Stimulated activated CD8-positive, alpha-beta memory T cell treated with anti-CD3 and anti-CD28 coated beads, Interleukin-15, amount 100 ng/mL, for 1 hour (primary cell): Measurements from ENCODE around the gene CPSF7.
A peak's percentile ranks its signal among the peaks of the same experiment; 100 is the strongest.
"Not testable (repeated sequence)": the region's sequence is repeated elsewhere in the genome, so short reads cannot be mapped to it uniquely, and the experiment has no call there.

Source experiments
- DNase-seq: peaks from one replicate; pipeline ENCODE4 v3.0.0-alpha.2; 2020; ENCODE audit warnings: low read depth

CPSF7 gene

GRCh38 chr11:61384271-61385242 lies 45.2 kb downstream of the CPSF7 start:
- no peak for DNase-seq

- DNase-seq: not testable (repeated sequence)
Measured at GRCh38 chr11:61383859-61384258, 45.9 kb downstream of the CPSF7 start.

DNA sequence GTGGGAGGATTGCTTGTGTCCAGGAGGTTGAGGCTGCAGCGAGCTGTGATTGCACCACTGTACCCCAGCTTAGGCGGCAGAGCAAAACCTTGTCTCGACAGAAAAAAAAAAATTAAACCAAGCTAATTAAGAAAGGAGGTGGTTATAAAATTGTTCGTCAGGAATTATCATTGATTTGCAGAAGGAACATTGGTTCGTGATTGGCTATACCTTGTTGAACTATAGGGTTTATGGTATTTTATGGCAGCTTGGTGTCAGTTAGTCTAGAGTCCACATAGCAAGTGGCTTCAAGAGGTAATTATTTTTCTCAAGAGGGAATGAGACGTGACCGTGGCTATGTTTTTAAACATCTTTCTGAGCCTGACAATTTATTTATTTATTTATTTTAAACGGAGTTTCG lies 48.9 kb downstream of the CPSF7 start:
- no peak for DNase-seq

DNA sequence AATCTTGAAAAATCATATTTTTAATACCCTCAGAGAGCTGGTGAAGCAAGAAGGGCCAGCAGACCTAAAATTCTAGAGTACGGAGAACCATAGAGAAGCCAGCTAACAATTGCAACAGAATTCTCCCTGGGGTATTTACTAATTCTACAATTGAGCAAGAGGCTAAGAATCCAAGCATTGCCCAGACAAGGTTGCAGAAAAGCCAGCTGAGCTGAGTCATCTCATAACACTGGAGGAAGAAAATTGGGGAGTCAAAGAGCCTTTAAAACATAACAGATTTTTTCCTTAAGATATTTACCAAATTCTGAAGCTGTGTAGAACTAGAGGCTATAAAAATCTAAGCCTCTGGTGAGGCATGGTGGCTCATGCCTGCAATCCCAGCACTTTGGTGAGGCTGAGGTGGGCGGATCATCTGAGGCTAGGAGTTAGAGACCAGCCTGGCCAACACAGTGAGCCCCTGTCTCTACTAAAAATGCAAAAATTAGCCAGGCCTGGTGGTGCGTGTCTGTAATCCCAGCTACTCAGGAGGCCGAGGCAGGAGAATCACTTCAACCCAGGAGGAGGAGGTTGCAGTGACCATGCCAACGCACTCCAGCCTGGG lies 51.0 kb downstream of the CPSF7 start:
- no peak for DNase-seq

DNA sequence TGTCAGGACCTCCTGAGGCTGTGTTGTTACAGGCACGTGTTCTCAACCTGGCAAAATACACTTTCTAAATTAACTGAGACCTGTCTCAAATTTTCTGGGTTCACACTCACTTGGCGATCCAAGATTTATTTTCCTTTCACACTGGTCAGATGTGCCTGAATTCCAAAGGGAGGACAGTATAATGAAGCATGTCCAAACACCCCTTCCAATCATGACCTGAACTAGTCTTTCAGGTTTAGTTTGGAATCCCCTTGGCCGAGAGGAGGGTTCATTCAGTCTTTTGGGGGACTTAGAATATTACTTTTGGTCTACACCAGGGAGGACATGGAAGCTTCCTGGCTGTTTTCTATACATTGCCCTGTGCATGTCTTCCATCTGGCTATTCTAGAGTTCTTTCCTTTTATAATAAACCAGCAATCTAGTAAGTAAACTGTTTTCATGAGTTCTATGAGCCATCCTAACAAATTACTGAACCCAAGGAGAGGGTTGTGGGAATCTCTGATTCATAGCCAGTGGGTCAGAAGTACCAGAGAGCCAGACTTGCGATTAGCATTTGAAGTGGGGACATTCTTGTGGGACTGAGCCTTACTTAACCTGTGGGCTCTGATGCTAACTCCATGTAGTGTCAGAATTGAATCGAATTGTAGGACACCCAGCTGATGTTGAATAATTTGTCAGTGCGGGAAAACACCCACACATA lies 52.2 kb downstream of the CPSF7 start:
- DNase-seq: no peak

DNA sequence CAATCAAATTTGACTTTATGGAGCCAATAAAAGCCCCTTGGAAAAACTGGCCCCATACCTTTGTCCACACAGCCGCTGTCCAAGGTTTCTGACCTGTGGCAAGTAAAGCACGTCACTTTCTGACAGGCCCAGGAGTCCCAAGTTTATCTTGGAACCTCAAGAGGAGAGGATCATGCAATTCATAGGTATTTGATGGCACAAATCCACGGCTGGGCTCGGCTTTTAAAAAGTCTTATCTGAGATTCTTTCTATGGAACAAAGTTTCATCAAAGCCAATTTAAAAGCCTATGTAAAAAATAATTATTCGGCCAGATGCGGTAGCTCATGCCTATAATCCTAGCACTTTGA lies 54.0 kb downstream of the CPSF7 start:
- DNase-seq: no peak

GRCh38 chr11:61372659-61373420 lies 56.9 kb downstream of the CPSF7 start:
- no peak for DNase-seq

DNA sequence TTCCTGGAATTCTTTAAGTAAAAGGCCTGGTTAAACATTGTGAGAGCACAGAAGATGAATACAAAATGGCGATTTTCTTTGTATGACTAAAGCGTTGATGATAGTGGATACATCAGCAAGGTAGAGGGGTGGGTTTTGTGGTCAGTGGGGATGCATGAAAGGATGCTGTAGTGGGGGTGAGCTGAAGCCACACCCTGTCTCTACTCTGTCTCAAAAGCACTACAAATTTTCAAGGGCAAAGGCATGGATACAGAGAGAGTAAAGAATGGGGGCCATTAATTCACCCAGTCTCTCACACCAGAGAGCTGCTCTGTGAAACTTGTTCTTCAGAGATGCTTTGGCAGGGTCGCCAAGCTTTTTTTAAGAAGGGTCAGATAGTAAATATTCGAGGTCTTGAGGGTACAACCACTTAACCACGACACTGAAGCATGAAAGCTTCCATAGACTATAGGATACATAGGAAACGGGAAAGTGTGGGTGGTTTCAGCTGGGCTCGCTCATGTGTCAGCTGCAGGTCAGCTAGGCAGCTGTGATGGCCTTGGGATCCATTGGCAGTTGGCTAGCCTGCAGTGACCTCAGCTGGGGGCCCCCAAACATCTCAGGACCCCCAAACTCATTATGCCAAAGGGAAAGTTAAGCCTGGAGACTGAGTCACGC lies 59.3 kb downstream of the CPSF7 start:
- DNase-seq: no peak

DNA sequence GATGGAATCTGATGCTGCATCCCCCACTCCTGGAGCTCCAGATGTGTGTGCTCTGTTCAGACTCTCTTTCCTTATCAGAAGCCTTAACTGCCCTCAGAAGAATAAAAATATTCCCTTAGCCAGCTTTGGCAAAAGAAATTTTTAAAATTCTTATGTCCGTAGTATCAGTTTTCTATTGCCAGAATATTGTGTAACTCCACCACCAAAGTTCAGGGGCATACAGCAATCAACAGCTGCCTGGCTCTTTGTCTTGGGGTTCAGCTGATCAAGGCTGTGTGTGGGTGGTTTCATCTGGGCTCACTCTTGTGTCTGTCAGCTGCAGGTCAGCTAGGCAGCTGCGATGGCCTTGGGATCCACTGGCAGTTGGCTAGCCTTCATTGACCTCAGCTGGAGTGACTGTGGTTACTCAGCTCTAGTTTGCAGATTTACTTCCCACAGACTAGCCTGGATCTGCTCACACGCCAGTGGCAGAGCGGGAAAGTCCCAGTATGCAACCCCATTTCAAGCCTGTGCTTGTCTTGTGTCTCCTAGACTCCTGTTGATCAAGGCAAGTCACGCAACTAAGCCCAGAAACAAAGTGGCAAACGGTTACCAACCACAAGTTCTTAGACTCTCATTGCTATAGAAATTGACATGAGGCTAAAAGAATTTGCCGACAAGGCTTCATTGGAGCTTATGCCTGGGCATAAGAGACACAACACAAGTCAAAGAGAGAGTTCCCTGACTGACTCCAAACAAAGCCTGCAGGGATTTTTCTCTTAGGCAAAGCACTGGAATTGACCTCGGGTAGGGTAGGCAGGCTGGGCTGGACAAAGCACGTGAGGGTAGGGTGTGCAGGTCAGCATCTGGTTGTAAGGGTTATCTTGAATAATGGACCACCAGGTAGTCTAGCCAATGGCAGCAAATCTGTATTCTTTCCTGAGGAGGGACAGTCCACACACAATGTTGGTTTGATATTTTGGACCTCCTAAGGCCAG lies 60.1 kb downstream of the CPSF7 start:
- no peak for DNase-seq

DNA sequence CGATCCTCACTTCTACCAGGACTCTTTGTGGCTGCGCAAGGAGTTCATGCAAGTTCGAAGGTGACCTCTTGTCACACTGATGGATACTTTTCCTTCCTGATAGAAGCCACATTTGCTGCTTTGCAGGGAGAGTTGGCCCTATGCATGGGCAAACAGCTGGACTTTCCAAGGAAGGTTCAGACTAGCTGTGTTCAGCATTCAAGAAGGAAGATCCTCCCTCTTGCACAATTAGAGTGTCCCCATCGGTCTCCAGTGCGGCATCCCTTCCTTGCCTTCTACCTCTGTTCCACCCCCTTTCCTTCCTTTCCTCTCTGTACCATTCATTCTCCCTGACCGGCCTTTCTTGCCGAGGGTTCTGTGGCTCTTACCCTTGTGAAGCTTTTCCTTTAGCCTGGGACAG lies 61.1 kb downstream of the CPSF7 start:
- no peak for DNase-seq

- no peak for DNase-seq
Measured at GRCh38 chr11:61367406-61367805, 62.4 kb downstream of the CPSF7 start.

GRCh38 chr11:61364012-61364675 lies 65.6 kb downstream of the CPSF7 start:
- no peak for DNase-seq

GRCh38 chr11:61362542-61362875 lies 67.3 kb downstream of the CPSF7 start:
- no peak for DNase-seq

DNA sequence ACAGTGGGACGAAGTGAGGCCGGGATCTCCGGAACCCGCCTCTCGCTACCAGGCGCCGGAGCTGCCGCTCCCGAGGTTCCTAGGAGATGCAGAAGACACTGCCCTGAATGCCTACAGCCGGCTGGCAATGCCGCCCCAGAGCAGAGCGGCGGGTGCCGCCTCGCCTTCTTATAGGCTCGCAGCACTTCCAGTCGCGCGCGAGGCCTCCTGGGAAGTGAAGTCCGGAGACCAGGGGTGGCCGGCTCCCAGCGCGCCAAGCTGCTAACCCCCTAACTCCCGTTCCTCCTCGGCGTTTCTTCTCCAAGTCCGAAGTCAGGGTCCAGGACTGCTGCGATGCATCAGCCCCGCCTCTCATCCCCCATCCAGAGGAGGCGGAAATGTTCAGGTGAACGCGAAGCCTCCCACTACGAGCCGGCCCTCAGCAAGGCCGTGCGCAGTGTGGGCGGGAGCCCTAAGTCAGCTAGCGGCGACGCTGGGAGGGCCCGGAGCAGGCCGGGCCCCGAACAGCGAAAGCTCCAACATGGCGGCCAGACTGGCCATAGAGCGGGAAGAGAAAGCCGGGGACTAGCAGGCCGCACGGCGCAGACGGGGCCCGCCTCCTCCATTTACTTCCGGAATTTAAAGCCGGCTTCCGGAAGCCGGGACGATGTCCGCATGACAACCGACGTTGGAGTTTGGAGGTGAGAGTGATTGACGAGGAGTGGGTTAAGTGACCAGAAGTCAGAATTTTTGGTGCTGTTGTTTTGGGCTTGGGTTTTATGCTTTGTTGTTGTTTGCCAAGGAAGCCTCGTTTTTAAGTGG lies 67.8 kb downstream of the CPSF7 start, which contains the start of the genes CYB561A3 and TMEM138:
CYB561A3 (minus strand) TSS at position 142 of the 801 bp plus-strand sequence. CDS start 5,169 bp downstream, outside the sequence.
TMEM138 (plus strand) TSS at position 634 of the 801 bp plus-strand sequence. CDS start 2,017 bp downstream, outside the sequence.
- DNase-seq: peak; percentile 67

DNA sequence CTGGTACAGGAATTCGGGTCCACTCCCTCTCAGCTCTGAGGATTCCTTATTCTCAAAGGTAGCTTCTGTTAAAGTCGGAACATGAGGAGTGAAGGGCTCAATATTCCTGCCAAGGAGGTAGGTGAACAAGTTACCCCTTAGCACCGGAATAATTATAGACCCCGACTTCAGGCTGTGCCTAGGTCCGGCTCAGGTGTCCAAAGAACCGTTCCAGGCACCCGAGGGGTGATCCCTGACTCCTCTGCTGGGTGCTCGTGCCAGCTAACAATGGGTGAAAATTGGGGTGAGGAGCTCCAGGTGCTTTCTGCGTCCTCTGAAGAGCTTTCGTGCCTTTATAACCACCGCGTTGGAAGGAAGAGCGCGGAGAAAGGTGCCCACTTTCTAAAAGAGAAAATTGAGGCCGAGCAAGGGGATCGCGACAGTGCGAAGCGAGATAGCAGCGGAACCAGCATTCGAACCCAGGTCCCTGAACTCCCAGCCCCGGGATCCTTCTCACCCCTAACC lies 68.5 kb downstream of the CPSF7 start:
- no peak for DNase-seq

DNA sequence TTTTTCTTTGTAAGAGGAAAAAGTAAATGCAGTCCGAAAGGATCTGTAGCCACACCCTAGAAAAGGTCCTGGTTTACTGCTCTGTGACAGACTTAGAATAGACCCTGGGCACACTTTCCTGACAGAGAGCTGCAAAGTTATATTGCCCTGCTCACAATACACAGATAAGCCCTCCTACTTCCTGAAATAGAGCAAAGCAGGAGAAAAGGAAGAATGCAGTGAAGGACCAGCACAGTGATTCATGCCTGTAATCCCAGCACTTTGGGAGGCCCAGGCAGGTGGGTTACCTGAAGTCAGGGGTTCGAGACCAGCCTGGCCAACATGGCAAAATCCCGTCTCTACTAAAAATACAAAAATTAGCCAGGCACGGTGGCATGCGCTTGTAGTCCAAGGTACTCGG lies 70.3 kb downstream of the CPSF7 start:
- DNase-seq: no peak

GRCh38 chr11:61358566-61358965 lies 71.2 kb downstream of the CPSF7 start:
- no peak for DNase-seq

GRCh38 chr11:61357894-61358239 lies 71.9 kb downstream of the CPSF7 start:
- DNase-seq: no peak
